Epithelial cell of prostate (primary cell): ENCODE measurements around the gene PTGER3.
A peak's percentile ranks its signal among the peaks of the same experiment; 100 is the strongest.

Source experiments
- DNase-seq: peaks from one replicate; pipeline ENCODE4 v3.0.0-alpha.2; 2011; ENCODE audit warnings: low read depth, low spot score
- H3K27ac ChIP-seq: fragments of 450-650 bp; 2 replicates; pipeline ENCODE4 v1.5.1; 2017; ENCODE audit warnings: mild to moderate bottlenecking

PTGER3 gene

DNA sequence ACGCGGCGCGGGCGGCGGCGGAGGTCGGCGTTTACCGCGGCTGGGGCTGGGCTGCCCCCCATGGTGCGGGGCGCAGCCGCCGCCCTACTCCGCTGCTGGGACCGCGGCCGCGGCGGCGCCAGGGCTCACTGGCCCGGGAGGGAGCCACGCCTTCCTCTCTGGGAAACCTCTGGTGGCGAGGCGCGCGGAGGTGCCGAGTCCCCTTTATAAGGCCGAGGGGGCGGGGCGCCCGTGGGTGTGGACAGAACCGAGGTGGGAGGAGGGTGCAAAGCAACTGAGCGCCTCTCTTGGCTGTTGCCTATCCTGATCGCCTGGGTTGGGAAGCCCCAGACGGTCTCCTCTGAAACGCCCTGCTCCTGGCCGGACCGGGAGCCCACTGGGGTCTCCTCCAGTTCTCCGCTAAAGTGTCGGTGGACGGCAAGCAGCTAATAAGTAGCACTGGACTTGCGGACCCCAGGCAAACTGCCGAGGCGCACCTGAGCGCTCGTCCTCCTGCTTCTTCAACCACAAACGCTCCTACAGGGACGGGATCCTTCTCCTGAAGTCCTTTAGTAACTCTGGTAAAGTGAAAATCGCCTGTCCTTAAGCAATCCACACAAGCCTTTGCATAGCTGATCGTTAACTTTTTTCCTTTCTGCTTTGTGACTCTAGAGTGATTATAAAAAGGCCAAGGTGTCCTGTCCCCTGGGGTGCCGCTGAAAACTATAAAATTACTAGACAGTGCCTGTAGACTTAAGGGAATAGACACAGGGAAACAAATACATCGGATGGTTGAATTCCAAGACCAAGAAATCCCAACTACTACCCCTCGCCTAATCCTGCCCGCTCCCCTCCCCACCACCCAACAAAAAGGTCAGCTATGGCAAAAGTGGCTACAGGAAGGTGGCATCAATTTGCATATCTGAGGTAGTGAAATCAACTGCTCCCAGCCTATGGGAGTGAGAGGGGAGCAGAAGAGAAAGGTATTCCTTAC lies at the start of gene PTGER3:
Gene PTGER3, minus strand, starts transcription at position 182 of the 973 bp plus-strand sequence. CDS start 239 bp downstream, outside the sequence.
- H3K27ac ChIP-seq = no peak within 1 kb of the TSS
- no peak for DNase-seq

DNA sequence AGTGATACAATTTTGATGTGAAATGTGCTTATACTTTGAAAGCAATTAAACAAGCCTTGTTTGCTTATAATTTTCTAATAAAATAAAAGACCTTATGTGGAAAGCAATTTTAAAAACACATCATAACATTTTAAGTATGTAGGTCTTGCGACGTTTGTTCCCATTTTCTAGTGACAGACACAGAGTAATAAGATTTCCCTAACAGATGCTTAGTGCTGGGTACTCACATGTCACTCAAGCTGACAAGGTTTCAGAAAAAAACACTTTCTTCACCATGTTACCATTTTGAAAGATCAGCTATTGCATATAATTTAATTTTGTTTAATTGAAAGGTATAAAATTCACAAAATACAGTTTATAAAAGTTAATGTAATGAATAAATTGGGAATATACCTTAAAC lies 47.3 kb upstream of the PTGER3 start:
- DNase-seq = no peak

GRCh38 chr1:71093938-71094337 lies 46.3 kb upstream of the PTGER3 start:
- DNase-seq = no peak
- no peak overlapping the region for H3K27ac ChIP-seq

More for the DNA sequence above, 47.3 kb upstream of the PTGER3 start:
- H3K27ac ChIP-seq = no peak overlapping the region

DNA sequence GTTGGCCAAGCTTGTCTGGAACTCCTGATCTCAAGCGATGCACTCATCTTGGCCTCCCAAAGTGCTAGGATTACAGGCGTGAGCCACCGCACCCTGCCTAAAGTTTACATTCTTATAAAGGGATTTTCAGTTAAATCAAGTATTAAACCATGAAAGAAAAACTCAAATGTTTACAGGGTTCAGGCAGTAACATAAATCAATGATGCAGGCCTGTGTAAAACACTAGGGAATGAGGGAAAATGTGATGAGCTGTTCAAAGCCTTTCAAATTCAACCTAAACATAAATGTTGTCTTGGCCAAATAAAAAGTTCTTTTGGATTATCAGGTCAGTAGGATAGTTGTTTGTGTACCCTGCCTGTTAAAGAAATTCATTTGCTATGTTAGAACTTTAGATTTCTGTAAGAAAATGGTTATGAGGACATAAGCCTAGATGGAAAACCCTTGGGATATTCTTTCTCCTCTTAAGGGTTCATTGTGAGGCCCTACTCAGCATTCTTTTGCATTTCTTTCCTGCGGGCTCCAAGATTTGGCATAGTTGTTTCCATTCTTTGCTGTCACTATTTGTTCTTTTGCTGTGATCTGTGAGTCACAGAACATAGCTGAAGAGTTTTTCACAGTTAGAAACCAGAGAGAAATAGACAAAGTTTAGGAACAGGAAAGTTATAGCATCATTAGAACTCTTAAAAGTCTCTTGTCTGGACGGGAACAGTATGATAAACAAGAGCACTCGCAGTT lies 42.1 kb upstream of the PTGER3 start:
- no peak for DNase-seq
- peak overlapping the region; percentile 62 for H3K27ac ChIP-seq

DNA sequence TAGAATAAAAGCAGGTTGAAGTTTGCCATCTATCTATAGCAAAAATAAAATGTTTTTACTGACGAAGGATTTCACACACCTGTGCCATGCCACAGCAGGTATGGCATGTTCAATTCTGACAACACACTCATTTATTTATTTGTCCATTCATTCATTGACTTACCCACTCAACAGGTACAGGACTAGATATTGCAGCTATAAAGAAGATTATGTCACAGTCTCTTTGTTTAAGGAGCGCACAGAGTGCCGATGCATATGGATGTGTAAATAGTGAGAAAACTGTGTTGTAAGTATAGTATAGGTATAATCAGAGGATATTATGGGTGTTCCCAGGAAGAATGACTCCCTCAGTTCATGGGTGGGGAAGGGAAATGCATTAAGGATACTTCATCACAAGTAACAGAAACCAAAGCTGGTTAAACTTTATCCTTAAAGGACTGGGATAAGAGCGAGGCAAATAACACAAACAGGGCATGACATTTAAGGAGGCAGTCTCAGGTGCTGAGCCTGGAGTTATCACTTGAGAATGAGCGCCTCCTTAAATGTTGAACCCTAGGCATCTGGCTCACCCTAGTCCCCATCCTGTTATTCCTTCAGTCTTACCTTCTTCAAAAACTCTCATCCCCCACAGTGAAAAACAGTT lies 41.1 kb upstream of the PTGER3 start:
- peak overlapping the region; percentile 62 for H3K27ac ChIP-seq
- peak; percentile 10 for DNase-seq

DNA sequence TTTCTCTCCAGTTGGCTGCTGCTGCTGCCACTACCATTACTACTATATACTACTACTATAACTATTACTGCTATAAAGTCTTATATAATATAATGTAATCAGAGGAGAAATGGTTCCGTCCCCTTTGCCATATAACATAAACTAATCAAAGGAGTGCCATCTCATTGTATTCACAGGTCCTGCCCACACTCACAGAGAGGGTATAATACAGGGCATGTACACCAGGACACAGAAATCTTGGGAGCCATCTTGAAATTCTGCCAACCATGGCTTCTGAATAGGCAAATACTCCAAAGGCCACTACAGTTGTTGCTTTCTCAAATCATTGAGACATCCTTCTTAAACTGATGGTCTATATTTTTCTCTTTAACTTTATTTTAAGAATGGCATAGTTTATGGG lies 40.1 kb upstream of the PTGER3 start:
- no peak overlapping the region for H3K27ac ChIP-seq
- DNase-seq = no peak

- DNase-seq = no peak
- H3K27ac ChIP-seq = no peak overlapping the region
Measured at GRCh38 chr1:71087060-71087459, 39.4 kb upstream of the PTGER3 start.

GRCh38 chr1:71086331-71086730 lies 38.7 kb upstream of the PTGER3 start:
- peak; percentile 92 for DNase-seq
- peak overlapping the region; percentile 32 for H3K27ac ChIP-seq

- DNase-seq = no peak
- no peak overlapping the region for H3K27ac ChIP-seq
Measured at GRCh38 chr1:71083271-71083670, 35.7 kb upstream of the PTGER3 start.

GRCh38 chr1:71081697-71082080 lies 34.1 kb upstream of the PTGER3 start:
- peak overlapping the region; percentile 86 for H3K27ac ChIP-seq
- DNase-seq = no peak

- DNase-seq = peak; percentile 85
- H3K27ac ChIP-seq = peak within 1 kb of the TSS; percentile 86
Measured at GRCh38 chr1:71080739-71081696, 33.4 kb upstream of the PTGER3 start, which contains the start of gene ZRANB2. TSS of gene ZRANB2 (minus strand) at chr1:71081035. CDS start at chr1:71080995, 40 bp downstream.

- H3K27ac ChIP-seq = peak overlapping the region; percentile 86
- no peak for DNase-seq
Measured at GRCh38 chr1:71080230-71080738, 32.7 kb upstream of the PTGER3 start.

- H3K27ac ChIP-seq = no peak overlapping the region
- no peak for DNase-seq
Measured at GRCh38 chr1:71074681-71075080, 27.1 kb upstream of the PTGER3 start.

DNA sequence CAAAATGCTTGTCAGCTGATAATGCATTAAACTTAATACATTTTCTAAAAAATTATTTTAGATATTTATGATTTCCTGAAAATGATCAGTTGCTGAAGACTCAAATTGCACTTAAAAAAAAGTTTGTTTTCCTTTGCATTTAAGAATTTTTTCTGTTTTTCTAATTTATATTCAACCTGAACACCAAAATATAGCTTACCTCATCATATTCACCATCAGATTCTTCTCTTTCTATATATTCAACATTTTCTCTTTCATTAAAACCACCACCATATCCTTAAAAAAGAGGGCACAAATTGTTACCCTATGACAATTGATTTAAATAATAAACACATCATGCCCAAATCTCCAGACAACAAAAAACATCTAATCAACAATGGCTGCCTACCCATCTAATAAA lies 24.7 kb upstream of the PTGER3 start:
- no peak for DNase-seq
- no peak overlapping the region for H3K27ac ChIP-seq

DNA sequence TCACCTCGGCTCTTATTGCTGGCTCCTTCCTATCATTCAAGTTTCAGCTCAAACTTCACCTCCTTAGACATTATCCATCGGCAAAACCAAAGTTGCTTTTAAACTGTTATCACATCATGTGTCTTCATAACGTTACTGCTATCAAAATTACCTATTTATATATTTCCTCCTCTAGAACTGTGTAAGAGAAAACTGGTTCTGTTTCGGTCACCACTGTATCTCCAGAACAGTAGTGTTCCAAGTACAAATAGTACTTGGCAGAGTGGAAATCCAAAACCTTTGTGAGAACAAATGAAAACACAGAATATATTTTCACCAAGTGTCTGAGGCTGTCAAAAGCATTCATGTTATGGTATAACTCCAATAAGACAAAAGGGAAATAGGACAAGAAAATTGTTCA lies 24.1 kb upstream of the PTGER3 start:
- H3K27ac ChIP-seq = no peak overlapping the region
- no peak for DNase-seq

DNA sequence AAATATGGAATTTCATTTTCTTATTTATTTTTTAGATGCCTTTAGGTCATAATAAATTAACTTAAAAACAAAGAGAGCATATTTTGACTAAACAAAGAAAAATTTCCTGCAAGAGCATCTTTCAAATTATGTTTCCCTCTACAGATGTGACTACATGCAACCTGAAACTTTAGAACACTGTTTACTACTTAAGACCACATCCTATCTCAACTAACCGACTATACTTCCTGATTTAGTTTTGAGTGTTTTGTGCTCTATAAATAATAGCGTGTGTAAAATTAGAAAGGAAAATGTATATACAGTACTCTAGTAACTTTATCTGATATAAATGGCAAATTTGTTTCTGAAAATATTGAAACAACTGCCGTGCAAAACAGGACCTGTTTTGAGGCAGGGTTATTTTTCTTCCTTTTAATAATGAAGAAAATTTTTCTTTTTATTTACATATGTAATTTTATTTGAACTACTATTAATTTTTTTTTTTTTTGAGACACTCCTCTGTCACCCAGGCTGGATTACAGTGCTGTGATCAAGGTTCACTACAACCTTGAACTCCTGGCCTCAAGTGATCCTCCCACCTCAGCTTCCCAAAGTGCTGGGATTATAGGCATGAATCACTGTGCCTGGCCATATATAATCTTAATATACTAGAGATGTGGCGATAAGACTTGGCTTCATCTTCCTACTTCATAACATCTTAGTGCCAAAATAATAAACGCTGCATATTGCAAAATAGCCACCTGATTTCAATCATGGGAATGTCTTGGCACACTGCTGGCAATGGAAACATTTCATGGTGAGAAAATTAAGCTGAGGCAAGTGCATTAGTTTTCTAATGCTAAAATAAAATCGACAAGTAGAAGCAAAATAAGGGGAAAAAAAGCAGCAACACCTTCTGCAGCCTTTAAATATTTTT lies 21.0 kb upstream of the PTGER3 start:
- no peak for DNase-seq
- H3K27ac ChIP-seq = no peak overlapping the region

DNA sequence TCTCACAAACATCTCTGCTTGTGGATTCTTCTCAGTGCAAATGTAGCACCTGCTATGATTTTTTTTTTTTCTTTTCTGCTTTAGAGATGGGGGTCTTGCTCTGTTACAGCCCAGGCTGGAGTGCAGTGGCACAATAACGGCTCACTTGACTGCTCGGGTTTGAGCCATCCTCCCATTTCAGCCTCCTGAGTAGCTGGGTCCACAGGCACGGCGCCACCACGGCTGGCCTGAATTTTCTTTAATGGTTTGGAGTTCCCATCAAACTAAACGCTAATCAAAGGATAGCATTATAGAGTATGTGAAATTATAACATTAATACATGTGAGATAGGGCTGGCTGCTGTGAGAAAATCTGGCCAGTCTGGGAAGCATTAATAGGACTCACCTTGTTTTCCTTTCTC lies 7.2 kb upstream of the PTGER3 start:
- no peak for DNase-seq

DNA sequence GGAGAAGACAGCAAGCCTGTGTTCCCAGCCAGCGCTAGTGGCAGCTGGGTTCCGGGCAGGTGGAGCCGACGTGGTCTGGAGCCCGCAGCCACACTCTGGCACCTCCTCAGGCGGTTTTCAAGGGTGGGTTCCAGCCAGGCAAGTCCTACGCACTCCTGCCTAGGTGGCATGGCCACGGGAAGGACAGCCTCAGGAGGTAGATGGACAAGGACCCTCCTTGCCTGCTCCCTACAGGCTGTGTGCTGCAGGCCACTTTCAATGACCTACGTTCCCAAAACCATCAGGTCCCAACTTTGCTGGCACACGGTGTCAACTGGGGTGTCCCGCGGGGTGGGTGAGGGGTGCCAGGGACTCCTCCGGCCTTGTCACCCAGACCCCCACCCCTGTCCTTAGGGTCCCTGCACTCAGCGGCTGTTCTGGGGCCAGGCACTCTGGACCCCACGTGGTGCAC lies 6.7 kb upstream of the PTGER3 start:
- no peak overlapping the region for H3K27ac ChIP-seq
- no peak for DNase-seq

More for the DNA sequence above, 7.2 kb upstream of the PTGER3 start:
- H3K27ac ChIP-seq = no peak overlapping the region
